Measurements from ENCODE around the gene C1orf159. TPM values are rescaled to one million over a fixed set of nuclear protein-coding genes. Genes with fewer than 3 reads are reported as not detected.

Gene C1orf159
- total RNA-seq, 2 donors from 2014 or later: 23.1 to 29.5 TPM

DNA sequence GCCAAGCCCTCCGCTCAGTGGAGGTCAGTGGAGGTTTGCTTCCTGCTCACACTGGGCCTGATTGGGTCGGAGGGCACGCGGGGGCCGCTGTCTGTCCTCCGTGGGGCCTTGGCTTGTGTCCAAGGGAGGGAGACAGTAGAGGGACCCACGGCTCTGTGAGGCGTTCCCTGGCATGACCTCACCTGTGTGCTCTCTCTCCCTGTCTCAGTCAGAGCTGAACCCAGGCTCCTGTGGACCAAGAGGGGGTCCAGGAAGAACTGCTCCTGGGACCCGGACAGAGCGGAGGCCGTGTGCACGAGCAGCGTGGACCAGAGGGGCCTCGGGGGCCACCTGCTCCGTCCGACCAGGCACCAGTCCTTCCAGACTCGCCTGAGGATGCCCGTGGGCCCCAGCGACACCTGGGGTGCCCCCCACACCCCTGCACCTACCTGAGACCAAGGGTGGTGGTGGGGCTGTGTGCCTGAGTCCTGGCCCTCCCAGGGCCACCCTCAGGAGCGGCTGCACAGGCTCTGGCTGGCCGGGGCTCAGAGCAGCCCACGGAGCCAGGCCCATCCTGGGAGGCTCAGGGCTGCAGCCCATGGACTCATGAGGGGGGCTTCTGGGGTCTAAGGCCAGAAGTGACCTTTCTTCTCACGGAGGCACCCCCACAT is 44.5 kb upstream of the C1orf159 start:
- H3K4me1 ChIP-seq (ENCODE audit: control insufficient read depth, insufficient read depth, low read length): peaks cover 4% of the 10 kb centered on the region
- no peaks in the 10 kb centered on the region for H3K9me3 ChIP-seq (ENCODE audit: control insufficient read depth, low read length)
- Mint-ChIP-seq H3K27me3 (ENCODE audit: insufficient read depth) (peaks cover 12% of the 10 kb centered on the region), H3K36me3 (ENCODE audit: low read depth) (no peaks in the 10 kb centered on the region), H3K27ac (no peak overlapping the region), H3K4me3 (no peak overlapping the region), H3K4me1 (peaks cover 7% of the 10 kb centered on the region), H3K9me3 (peaks cover 2% of the 10 kb centered on the region)
- DNase-seq: no peak
- WGBS, 2 experiments (ENCODE audit: insufficient coverage in 1 of 2, insufficient read length in 1 of 2): 88 to 93% methylated on average over 16 to 23 of the region's 23 CpGs
- H3K27ac ChIP-seq (ENCODE audit: low read depth, low read length): no peak overlapping the region
- no peak overlapping the region for H3K9ac ChIP-seq (ENCODE audit: extremely low read depth, low read length, poor library complexity, severe bottlenecking)
- H3K27me3 ChIP-seq (ENCODE audit: control insufficient read depth, insufficient read depth, low read length, poor library complexity, severe bottlenecking): no peaks in the 10 kb centered on the region
- TF ChIP-seq, protein P1, sequence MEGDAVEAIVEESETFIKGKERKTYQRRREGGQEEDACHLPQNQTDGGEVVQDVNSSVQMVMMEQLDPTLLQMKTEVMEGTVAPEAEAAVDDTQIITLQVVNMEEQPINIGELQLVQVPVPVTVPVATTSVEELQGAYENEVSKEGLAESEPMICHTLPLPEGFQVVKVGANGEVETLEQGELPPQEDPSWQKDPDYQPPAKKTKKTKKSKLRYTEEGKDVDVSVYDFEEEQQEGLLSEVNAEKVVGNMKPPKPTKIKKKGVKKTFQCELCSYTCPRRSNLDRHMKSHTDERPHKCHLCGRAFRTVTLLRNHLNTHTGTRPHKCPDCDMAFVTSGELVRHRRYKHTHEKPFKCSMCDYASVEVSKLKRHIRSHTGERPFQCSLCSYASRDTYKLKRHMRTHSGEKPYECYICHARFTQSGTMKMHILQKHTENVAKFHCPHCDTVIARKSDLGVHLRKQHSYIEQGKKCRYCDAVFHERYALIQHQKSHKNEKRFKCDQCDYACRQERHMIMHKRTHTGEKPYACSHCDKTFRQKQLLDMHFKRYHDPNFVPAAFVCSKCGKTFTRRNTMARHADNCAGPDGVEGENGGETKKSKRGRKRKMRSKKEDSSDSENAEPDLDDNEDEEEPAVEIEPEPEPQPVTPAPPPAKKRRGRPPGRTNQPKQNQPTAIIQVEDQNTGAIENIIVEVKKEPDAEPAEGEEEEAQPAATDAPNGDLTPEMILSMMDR (conservative IDR thresholded peaks at IDR 0.05): no peak
- no peaks in the 10 kb centered on the region for H3K36me3 ChIP-seq (ENCODE audit: control insufficient read depth, insufficient read depth, low read length)
- no peak overlapping the region for H3K4me3 ChIP-seq (ENCODE audit: low read length)

DNA sequence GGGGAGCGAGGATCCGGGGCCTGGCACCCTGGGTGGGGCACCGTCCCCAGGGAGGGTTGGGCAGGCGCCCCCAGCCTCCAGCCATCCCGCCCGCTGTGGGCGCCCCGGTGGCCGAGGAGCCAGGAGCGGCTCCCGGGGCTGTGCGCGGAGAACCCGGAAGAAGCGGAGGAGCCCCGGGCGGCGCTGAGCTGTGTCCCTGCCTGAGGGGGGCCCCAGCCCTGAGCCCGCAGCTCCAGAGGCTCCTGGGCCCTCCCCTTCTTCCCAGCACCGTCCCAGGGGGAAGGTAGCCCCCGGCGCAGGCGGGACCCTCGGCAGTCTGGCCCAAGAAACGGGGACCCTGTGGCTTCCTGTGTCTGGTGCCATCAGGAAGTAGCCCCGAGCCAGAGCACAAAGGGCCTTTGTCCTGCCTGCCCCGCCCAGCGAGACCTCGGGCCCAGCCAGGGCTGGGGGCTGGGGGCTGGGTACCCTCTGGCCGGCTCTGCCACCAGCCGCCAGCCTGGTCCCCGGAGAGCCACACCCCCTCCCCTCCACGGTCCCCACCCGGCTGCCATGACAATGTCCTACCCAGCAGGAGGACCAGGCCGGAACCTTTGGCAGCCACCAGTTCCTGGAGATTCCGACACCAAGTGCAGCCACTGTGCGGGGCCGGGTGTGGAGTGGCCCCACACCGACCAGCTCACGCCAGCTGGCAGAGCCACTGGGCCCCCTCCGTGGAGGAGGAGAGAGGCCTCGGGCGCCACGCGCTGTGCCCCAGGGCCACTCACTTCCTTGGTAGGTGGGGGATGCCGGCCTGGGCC is 42.2 kb upstream of the C1orf159 start:
- H3K9ac ChIP-seq (ENCODE audit: extremely low read depth, low read length, poor library complexity, severe bottlenecking): peak overlapping the region; percentile 20
- H3K9me3 ChIP-seq (ENCODE audit: control insufficient read depth, low read length): peaks cover 3% of the 10 kb centered on the region
- no peaks in the 10 kb centered on the region for H3K36me3 ChIP-seq (ENCODE audit: control insufficient read depth, insufficient read depth, low read length)
- H3K4me1 ChIP-seq (ENCODE audit: control insufficient read depth, insufficient read depth, low read length): peaks cover 4% of the 10 kb centered on the region
- no peaks in the 10 kb centered on the region for H3K27me3 ChIP-seq (ENCODE audit: control insufficient read depth, insufficient read depth, low read length, poor library complexity, severe bottlenecking)
- peak overlapping the region; percentile 64 for H3K4me3 ChIP-seq (ENCODE audit: low read length)
- peak overlapping the region; percentile 49 for H3K4me3 Mint-ChIP-seq
- no peaks in the 10 kb centered on the region for H3K4me1 Mint-ChIP-seq
- peak overlapping the region; percentile 94 for H3K27ac ChIP-seq (ENCODE audit: low read depth, low read length)
- H3K27ac Mint-ChIP-seq: no peak overlapping the region
- H3K27me3 Mint-ChIP-seq (ENCODE audit: insufficient read depth): peaks cover 14% of the 10 kb centered on the region
- no peaks in the 10 kb centered on the region for H3K36me3 Mint-ChIP-seq (ENCODE audit: low read depth)
- TF ChIP-seq, protein P1 (conservative IDR thresholded peaks at IDR 0.05): no peak
- peak; percentile 82 for DNase-seq
- H3K9me3 Mint-ChIP-seq: peaks cover 10% of the 10 kb centered on the region
- 44 to 49% methylated on average over 7 to 46 of the region's 46 CpGs for WGBS, 2 experiments (ENCODE audit: insufficient coverage in 1 of 2, insufficient read length in 1 of 2)

- peak; percentile 90 for DNase-seq
- 6 to 13% methylated on average over 13 to 28 of the region's 29 CpGs for WGBS, 2 experiments (ENCODE audit: insufficient coverage in 1 of 2, insufficient read length in 1 of 2)
- Histone ChIP-seq H3K9me3 (ENCODE audit: control insufficient read depth, low read length) (peaks cover 10% of the 10 kb centered on the region), H3K27me3 (ENCODE audit: control insufficient read depth, insufficient read depth, low read length, poor library complexity, severe bottlenecking) (no peaks in the 10 kb centered on the region), H3K27ac (ENCODE audit: low read depth, low read length) (peak overlapping the region; percentile 94), H3K36me3 (ENCODE audit: control insufficient read depth, insufficient read depth, low read length) (no peaks in the 10 kb centered on the region), H3K9ac (ENCODE audit: extremely low read depth, low read length, poor library complexity, severe bottlenecking) (peak overlapping the region; percentile 20), H3K4me1 (ENCODE audit: control insufficient read depth, insufficient read depth, low read length) (peaks cover 4% of the 10 kb centered on the region), H3K4me3 (ENCODE audit: low read length) (peak overlapping the region; percentile 64)
- no peaks in the 10 kb centered on the region for H3K4me1 Mint-ChIP-seq
- H3K27me3 Mint-ChIP-seq (ENCODE audit: insufficient read depth): peaks cover 17% of the 10 kb centered on the region
- H3K27ac Mint-ChIP-seq: peak overlapping the region; percentile 66
- no peaks in the 10 kb centered on the region for H3K36me3 Mint-ChIP-seq (ENCODE audit: low read depth)
- TF ChIP-seq, protein P1 (conservative IDR thresholded peaks at IDR 0.05): no peak
- peak overlapping the region; percentile 49 for H3K4me3 Mint-ChIP-seq
- peaks cover 17% of the 10 kb centered on the region for H3K9me3 Mint-ChIP-seq
Measured at GRCh38 chr1:1157426-1157913, 41.6 kb upstream of the C1orf159 start.
